HL-60/S4 (cell line): ENCODE data around the gene SETD2.
"Not testable (repeated sequence)": the region's sequence is repeated elsewhere in the genome, so short reads cannot be mapped to it uniquely, and the experiment has no call there.

Experiments
- in situ Hi-C: fragments of 300-500 bp; cut with MboI; formaldehyde crosslinking; loops from 2 replicates; pipeline ENCODE4 v1.14.3; 2022; ENCODE audit warnings: low sequenced_read_pairs

SETD2 gene

DNA sequence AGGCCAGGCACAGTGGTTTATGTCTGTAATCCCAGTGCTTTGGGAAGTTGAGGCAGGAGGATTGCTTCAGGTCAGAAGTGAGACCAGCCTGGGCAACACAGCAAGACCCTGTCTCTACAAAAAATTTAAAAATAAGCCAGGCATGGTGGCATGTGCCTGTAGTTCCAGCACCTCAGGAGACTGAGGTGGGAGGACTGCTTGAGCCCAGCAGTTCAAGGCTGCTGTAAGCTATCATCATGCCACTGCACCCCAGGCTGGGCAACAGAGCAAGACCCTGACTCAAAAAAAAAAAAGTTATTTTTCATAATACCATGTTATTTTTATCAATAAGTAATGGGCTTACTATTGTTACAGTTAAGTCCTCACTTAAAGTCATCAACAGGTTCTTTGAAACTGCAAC lies 59.7 kb downstream of the SETD2 start:
- in situ Hi-C loops: no loop called here

DNA sequence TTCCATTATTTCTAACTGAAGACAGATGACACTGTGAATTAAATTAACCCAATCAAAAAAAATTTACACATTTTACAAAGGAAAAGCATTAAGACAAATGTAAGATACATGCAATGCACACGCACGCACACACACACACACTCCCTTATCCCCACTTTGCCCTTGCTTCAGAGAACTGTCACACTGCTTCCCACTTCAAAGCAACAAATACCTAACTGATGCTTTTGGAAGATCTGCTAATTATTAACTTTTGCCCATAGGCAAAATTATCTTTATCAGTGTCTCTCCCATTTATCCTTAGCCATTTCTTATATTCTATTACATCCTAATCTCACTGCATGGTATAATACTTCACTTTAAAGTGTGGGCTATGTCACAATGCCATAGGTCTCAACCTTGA lies 60.3 kb downstream of the SETD2 start:
- in situ Hi-C loops: no loop called here

DNA sequence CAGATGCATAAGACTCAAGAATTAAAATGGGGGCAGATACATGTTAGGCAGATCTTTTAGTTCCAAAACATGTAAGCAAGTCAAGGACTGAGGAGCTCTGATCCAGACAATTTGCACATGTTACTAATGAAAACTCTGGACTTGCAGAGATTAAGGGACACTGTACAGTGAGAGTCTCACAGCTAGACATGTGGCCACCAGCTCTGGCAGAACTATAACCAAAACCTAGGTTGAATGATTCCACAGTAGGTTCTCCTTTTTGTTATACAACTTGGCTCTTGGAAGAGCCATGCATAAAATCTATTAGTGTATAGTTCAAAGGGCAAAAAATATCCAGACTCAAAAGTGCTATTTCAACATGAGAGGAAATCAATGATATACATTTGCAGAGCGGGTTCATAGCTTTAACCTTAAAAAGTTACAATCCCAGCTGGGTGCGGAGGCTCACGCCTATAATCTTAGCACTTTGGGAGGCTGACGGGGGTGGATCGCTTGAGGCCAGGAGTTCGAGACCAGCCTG lies 61.8 kb downstream of the SETD2 start:
- in situ Hi-C loops: no loop called here

DNA sequence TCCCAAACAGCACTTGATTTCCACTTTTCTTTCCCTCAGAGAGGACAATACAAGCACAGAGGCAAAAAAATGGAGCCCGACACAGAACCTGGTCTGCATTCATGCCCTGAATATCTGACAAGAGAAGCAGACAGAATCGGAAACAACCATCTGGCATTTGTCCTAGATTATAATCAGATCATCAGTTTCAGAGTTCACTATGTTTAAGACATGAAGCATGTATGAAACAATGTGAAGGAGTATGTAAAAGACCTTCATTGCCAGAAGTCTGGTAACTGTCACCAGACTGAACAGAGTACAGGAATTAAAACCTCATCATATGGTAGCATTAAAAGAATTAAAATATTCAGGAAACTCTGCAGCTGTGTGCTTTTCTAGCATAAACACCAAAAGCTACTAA lies 65.0 kb downstream of the SETD2 start:
- in situ Hi-C loops: no loop called here

DNA sequence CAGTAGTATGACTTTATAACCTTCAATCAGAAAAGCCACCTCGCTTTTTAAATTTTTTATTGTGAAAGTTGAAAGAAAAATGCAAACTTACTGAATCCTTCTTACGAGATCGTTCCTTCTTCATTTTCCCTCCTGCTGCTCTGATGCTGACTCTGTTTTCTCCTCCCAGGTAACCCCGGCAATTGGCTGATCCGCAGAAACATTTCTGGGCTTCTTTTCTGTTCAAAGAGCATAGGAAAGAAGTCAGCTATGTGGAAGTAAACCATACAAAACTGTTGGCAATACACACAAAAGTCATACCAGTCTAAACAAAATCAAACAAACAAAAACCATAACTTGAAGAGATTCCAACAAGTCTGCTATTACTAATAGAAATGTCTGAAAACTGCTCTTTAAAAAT lies 66.0 kb downstream of the SETD2 start:
- in situ Hi-C loops: no loop called here

DNA sequence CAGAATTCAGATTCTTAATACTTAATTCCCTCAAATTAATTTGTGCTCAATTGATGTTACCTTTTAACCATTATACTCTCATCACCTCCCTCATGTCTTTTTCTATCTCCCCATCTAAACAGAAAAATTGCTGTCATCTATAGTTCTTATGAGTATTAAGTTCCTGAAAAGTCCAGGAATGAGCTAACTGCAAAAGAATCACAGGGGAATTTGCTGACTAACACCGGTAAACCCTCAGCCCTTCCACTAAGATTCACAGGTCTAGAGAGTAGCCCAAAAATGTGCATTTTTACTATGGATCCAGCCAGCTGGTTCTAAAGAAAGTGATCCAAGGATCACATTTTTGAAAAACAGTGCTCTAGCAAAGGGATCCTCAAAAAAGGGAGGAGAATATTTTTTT lies 67.0 kb downstream of the SETD2 start:
- in situ Hi-C loops: no loop called here

DNA sequence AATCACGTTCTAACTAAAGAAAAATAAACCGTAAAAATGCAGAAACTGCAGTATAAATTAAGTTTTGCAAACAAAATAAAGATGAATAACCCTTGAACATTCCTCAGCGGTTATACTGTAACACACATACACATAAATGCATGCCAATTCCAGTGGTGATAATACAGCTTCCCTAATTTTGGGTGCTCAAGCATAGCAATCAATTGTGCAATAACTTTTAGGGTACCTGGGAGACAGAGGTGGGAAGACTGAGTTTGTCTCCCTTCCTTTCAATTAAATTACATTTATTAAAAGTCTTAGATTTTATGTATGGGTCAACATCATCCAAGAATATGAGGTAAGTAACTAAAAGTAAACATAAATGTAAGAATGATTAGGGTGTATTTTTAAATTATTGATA lies 71.8 kb downstream of the SETD2 start:
- in situ Hi-C loops: no loop called here

DNA sequence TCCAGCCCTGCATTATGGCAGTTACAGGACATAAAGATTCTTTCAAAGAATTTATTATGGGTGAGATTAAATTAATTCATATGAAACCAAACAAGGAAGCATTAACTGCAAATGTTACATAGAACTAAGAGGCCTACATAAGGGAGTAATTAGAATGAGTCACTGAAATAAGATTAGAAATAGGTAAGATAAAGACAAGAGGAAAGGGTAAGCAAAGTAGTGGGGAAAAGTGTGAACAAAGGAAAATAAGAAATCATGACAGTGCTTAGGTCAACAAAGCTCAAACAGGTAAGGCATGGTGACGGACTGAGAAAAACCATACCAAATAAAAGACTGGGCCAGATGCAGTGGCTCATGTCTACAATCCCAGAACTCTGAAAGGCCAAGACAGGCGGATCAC lies 74.3 kb downstream of the SETD2 start:
- in situ Hi-C loops: no loop called here

DNA sequence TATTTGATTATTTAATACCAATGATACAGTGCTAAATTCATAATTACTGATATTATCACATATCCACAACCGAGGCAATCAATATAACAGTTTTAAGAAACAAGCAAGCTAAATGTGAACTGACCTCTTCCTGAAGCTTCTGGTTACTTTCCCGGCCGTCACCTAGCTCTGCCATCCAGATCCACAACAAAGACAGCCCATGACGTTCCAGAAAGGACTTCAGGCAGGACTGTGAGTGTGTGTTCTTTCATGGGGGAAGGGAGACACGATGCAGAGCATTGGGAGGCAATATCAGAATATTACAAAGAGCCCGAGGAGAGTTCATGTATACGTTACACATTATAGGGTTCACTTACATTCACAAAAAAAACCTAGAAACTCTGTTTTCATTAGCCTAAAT lies 77.8 kb downstream of the SETD2 start:
- in situ Hi-C loops: no loop called here

DNA sequence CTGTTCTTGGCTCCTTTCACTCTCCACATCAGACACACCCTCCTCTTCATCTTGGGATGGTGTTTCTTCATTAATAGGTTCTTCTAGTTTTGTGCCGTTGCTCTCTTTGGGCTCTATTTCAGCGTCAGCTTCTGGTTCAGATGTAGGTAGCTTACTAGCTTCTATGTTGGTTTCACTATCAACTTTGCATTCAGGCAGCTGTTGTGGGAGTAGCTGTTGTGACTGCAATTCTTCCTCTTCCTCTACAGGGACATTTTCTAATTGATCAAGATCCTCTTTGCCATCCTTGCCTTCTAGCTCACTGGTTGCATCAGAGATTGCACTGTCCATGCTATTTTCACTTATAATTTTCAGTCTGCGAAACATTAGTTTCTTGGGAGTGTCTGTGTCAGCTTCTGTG lies 80.1 kb downstream of the SETD2 start:
- in situ Hi-C loops: no loop called here

DNA sequence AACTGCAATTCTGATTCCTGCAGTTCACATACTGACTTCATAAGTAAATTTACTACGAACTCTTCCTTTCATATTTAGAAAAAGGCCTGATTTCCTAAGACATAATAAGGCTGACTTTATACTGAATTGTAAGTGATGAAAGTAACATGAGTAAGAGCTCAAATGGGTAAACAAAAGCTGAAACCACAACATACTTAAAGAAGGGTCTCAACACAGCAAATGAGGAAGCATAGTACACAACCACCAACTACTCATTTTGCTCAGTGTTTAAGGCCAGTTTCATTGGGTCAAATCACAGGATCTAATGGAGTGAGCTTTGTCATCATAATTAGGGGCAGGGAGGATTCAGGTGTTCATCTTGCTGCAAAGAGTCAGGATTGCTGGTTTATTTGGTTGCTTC lies 81.4 kb downstream of the SETD2 start:
- in situ Hi-C loops: no loop called here

DNA sequence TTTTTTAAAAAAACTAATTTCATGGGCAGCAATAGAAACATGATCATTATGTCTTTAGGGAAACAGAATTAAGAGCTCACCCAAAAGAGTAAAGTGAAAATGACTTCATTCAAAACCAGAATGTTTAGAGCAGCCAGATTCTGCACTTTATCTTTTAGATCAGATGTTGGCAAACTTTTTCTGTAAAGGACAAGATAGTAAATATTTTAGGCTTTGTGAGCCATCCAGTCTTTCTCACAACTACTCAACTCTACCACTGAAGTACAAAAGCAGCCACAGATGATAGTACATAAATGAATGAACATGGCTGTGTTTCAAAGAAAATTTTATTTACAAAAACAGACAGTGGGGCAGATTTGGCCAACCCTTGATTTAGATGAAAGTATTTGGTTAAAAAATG lies 84.5 kb downstream of the SETD2 start:
- in situ Hi-C loops: no loop called here

DNA sequence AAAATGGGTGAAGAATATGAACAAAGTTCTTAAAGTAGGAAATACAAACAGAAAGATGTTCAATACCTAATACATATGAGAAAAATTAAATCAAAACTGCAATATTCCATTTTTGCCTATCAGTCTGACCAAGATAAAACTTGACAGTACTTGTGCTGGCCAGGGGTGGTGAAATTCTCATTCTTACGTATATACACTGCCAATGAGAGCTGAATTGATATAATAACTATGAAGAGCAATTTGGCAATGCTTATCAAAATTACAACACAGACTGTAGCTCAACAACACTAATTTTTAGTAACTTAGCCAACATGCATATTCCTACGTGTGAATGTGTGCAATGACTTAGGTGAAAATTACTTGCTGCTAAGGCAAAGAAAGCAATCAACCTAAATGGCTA lies 90.2 kb downstream of the SETD2 start:
- in situ Hi-C loops: no loop called here

DNA sequence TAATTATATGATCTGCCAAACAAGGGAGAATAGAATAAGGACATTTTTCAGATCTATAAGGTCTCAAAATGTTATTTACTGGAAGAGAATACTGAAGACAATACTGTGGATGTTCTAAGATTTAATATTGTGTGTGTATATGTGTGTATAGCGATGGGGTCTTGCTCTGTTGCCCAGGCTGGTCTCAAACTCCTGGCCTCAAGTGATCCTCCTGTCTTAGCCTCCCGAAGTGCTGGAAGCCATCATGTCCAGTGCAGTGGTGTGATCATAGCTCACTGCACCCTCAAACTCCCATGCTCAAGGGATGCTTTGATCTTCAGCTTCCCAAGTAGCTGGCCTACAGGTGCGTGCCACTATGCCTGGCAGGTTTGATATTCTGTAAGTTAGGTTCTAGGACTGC lies 93.1 kb downstream of the SETD2 start:
- in situ Hi-C loops: no loop called here

DNA sequence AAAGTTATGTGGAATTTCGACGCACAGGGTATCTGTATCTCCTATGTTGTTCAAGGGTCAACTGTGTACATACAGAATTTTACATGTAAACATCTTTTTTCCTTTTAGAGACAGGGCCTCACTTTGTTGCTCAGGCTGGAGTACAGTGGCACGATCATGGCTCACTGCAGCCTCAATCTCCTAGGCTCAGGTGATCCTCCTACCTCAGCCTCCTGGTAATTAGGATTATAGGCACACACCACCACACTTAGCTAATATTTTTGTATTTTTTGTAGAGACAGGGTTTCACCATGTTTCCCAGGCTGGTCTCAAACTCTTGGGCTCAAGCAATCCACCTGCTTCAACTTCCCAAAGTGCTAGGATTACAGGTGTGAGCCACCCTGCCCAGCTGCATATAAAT lies 97.7 kb downstream of the SETD2 start:
- in situ Hi-C loops: not testable (repeated sequence)

DNA sequence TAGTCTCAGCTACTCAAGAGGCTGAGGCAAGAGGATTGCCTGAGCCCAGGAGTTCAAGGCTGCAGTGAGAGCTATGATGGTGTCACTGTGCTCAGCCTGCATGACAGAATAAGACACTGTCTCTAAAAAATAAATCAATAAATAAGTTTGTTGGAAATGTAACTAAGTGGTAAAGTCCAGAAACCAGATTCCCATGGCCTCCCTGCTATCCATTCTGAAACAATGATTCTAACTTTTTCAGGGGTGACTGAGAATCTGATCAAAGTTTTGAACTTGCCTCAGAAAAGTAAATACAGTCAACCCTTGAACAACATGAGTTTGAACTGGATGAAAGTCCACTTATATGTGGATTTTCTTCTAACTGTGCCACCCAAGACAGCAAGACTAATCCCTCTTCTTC lies 98.2 kb downstream of the SETD2 start:
- in situ Hi-C loops: no loop called here

DNA sequence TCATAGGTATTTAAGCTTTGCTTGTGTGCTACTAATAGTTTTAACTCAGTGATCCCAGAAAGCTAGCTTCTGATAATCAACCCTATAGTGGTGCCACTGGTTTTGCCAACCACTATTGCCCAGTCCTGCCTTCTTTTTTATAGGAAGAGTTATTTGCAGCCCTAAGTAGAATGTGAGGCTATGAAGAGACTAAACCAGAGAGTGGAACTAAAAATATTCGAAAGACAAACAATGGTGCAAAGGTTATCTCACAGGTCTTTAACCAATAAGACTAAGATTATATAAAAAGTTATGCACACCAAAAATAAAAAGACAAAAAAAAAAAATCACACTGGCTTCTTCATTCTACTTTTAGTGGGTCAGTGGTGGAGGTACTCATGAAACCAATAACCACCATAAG lies 98.9 kb downstream of the SETD2 start:
- in situ Hi-C loops: no loop called here

DNA sequence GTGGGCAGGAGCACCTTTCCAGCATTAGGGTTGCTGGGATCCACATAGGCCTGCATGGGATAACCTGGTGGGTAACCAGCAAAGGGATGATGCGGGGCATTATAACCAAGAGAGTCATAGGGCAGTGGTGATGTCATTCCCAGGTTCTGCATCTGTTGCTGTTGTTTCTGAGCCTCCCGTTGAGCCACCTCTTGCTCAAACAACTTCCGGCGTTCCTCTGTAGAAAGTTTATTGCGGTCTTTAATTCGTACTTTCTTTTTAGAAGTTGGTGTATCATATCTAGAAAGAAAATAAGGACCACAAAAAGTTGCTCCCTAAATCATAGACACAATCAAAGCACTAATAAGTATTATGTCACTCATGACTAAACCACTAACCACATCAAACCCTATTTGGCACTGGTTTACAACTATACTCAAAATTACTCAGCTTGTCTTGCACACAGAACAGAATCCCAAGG lies 106.7 kb downstream of the SETD2 start:
- in situ Hi-C loops: no loop called here

DNA sequence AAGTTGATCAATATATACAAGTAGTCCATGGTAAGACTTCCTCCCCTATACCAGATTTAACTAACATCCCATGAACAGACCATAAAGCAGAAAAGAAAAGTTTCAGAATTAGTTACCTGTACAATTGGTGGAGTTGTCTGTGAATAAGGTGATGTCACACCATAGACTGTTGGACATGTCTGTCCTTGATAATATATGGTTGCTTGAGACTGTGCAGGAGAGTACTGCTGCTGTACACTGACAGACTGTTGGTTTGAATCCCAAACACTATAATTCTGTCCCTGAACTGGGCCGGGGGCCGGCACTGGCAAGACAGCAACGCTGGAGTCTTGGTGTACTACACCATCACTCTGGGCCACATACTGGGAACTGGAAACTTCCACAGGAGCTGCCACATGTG lies 107.2 kb downstream of the SETD2 start:
- in situ Hi-C loops: no loop called here

DNA sequence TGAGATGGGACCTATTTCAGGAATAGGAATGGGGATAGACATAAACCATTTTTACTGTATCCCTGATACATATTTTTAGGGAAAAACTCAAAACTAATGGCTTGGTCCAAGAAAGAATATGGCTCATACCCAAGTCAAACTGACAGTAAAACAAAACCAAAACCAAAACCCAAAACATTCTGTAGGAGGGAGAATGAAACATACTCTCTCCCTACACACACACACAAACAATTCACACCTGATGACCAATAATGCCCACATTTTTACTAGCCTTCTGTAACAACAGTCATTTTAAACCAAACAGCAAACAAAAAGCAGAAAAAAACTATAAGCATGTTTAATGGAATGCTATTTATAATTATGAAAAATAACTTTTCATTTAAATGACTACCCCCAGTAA lies 109.5 kb downstream of the SETD2 start:
- in situ Hi-C loops: no loop called here

DNA sequence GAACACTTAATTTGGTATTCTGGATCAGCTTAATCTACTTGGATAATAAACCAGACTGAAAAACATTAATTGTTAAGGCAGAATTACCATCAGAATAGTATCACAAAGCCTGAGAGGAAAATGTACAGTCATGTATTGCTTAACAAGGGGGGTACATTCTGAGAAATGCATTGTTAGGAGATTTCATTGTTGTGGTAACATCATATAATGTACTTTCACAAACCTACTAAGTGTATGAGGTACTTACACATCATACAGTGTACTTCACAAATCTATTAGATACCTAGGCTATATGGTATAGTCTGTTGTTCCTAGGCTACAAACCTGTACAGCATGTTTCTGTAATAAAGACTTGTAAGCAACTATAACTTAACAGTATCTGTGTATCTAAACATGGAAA lies 116.2 kb downstream of the SETD2 start:
- in situ Hi-C loops: no loop called here

DNA sequence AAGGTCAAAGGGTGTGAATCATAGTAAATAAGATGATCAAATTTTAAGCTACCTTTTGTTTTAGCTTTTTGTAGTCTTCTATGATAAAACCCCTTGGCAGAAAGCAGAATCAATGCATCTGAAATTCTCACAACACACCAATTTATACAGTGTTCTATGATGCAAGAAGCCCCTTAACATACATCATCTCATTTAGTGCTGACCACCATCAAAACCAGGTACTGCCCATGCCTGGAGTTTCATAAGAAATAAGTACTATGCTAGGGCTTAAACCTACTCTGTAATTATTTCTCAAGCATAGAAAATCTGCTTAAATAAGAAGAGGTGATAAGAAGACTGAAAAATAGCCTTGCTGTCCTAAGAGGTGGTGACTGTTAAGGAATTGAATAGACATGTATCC lies 116.8 kb downstream of the SETD2 start:
- in situ Hi-C loops: no loop called here

DNA sequence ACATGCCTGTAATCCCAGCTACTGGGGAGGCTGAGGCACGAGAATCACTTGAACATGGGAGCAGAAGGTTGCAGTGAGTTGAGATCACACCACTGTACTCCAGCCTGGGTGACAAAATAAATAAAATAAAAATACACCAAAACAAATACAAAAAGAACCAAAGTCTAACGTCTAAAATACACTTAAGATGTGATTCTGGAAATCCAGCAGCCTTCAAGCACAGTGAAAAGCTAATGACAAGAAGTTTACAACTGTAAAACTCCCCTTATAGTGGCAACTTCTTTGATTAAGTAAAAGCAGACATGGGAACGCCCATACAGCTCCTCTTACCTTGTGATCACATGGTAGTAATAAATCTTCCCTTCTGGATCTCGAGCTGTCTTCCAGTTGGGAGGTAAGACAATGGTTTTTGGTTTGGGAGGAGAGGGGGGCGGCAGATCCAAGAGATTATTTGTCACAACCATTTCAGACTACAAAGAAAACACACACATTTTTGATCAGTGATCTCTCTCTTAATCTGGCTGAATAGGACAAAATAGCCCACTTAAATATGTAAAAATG lies 121.6 kb downstream of the SETD2 start:
- in situ Hi-C loops: no loop called here
